ENCODE measurements around the gene SLC30A2.

Gene SLC30A2

DNA sequence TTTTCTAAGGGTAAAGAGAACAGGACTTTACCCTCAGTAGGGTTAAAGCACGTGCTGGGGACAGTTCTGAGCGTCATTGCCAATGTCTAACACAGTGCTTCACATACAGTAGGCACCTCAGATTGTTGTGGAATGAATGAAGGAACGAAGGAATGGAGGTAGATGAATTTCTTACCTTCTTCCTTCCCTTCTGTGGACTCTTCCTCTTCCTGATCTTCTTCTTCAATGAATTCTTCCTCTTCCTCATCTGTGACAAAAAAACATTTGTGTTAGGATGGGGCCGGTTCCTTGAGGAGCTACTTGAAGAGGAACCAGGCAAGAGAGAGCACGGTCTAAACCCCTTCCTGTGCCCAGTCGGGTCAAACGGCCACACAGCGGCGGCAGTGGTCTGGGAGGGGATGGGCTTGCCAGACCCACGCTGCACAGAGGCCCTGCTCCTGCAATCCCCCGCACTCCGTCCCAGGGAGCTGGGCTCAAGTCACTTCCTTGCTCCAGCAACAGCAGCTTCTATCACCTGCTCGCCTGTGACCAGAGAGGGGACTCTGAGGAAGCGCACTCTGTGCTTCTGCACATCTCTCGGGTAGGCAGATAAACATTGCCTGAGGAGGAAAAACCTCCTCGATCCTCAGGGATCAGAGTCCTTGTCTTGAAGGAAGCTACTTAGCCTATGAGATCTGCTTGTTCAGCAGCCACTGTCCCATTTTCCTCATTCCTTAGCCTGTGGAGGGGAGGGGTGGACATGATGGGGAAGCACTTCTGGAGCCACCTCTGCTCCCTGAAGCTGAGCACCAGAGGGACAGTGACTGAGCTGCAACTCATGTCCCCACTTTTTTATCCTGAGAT is 8.0 kb upstream of the SLC30A2 start:
- no peak for DNase-seq (ENCODE audit: low spot score)
- in situ Hi-C loops (cut with MboI; ENCODE audit: low sequenced_read_pairs, unreplicated experiment), result no loop called here

DNA sequence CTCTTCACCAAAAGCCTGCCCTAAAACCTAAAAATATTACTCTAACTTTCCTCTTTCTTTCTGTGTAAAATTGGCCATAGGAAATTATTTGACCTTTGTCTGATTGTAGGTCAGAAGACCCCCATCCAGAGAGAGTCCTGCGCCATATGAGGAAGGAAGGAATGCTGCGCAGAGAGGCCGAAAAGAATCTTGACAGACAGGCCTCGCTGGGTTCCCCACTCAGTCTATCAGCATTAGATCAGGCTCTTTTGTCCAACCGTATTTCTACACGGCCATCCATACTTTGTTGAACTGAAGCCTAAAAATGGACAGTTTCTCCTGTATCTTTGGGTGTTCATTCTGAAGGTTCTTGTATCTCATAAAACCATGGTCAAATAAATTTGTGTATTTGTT is 4.3 kb upstream of the SLC30A2 start:
- in situ Hi-C loops (cut with MboI; ENCODE audit: low sequenced_read_pairs, unreplicated experiment), result no loop called here
- TF ChIP-seq, protein P1, sequence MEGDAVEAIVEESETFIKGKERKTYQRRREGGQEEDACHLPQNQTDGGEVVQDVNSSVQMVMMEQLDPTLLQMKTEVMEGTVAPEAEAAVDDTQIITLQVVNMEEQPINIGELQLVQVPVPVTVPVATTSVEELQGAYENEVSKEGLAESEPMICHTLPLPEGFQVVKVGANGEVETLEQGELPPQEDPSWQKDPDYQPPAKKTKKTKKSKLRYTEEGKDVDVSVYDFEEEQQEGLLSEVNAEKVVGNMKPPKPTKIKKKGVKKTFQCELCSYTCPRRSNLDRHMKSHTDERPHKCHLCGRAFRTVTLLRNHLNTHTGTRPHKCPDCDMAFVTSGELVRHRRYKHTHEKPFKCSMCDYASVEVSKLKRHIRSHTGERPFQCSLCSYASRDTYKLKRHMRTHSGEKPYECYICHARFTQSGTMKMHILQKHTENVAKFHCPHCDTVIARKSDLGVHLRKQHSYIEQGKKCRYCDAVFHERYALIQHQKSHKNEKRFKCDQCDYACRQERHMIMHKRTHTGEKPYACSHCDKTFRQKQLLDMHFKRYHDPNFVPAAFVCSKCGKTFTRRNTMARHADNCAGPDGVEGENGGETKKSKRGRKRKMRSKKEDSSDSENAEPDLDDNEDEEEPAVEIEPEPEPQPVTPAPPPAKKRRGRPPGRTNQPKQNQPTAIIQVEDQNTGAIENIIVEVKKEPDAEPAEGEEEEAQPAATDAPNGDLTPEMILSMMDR (IDR thresholded peaks at IDR 0.05; ENCODE audit: borderline replicate concordance, control extremely low read depth, extremely low read depth, insufficient read depth, missing control alignments), result no peak
- no peak for DNase-seq (ENCODE audit: low spot score)

More for the DNA sequence above, 8.0 kb upstream of the SLC30A2 start:
- TF ChIP-seq, protein P1 (IDR thresholded peaks at IDR 0.05; ENCODE audit: borderline replicate concordance, control extremely low read depth, extremely low read depth, insufficient read depth, missing control alignments), result no peak

DNA sequence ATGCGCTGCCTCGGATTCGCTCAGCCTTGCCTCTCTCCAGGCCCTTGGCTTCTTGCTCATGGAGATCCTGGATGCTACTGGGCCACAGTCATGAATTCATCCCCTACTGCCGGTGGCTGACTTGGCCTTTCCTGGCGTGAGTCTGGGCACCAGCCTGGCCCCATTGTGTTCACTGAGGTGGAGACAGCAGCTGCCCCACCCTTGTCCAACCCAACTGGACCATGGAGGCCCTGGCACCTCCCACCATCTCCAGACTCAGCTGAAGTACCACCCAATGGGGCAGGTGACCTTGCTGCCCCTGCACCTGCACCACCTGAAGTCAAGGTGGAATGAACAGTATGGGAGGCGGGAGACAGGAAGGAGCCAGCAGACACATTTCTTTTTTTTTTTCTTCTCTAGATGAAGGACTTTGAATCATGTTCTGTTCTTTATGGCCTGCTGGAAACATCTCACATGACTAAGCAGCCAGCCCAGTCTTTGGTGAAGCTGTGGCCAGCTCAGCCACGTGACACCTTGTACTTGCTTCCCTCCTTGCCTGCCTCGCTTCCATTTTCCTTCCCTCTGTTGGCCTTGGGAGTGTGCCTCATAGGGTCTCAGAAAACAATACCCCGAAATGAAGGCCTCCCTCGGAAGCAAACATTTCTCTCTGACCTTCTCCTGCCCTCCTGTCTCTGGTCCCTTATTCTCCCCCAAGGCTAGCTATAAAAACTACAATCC is 3.8 kb upstream of the SLC30A2 start:
- no peak for DNase-seq (ENCODE audit: low spot score)
- TF ChIP-seq, protein P1 (IDR thresholded peaks at IDR 0.05; ENCODE audit: borderline replicate concordance, control extremely low read depth, extremely low read depth, insufficient read depth, missing control alignments), result no peak
- in situ Hi-C loops (cut with MboI; ENCODE audit: low sequenced_read_pairs, unreplicated experiment), result no loop called here

DNA sequence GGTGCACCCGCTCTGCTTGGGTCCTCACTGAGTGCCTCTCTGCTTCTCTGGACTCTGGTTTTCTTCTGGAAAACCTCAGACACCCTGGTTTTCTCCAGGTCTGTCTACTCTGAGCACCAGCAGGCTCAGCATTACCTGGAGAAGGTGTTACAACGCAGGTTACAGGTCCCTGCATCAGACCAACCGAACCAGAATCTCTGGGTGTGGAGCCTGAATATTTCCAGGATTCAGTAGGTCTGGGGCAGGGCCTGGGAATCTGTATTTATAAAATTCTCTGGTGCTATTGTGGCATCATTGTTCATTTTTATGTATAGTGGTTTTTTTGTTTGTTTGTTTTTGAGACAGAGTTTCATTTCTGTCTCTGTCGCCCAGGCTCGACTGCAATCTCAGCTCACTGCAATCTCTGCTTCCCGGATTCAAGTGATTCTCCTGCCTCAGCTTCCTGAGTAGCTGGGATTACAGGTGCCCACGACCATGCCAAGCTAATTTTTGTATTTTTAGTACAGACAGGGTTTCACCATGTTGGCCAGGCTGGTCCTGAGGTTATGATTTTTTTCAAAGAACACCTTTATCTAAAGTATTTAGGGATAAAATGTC is 1.5 kb upstream of the SLC30A2 start:
- DNase-seq (ENCODE audit: low spot score), result no peak
- TF ChIP-seq, protein P1 (IDR thresholded peaks at IDR 0.05; ENCODE audit: borderline replicate concordance, control extremely low read depth, extremely low read depth, insufficient read depth, missing control alignments), result no peak
- in situ Hi-C loops (cut with MboI; ENCODE audit: low sequenced_read_pairs, unreplicated experiment), result no loop called here

DNA sequence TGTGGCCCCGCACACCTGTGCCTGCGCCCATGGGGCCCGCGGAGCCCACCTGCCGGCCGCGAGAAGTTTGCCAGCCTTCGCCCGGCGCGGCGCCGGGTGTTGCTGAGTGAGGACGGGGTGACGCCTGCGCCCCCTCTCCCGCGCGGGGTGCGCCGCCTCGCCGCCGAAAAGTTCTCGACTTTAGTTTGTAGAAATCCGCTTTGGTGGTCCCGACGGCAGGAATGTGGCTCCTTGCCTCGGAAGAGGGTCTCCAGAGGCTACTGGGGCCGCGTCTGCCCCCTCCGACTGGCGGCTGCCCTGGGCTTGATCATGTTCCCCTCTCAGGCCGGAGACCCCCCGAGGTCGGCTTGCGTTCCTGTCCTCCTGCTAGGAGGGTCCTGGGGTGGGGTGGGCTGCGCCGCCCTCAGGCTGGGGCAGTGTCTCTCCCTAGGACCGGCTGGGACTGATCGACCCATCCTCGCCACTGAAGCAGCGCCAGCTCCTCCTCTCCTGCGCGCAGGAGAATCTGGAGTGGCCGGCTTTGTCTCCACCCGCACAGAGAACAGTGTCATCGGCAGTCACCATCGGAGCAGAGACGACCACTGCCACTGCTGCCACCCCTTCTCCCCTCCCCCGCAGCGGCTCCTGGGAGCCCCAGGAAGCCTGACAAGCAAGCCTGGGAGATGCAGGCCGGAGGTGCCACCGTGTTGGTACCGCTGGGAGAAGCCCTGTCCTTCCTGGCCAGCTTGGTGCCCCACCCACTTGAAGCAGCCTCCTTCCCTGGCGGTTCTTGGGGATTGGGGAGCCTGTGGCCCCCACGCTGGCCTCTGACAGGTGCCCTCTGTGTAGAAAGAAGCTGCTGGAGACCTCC is 553 bp upstream of the SLC30A2 start:
- TF ChIP-seq, protein P1 (IDR thresholded peaks at IDR 0.05; ENCODE audit: borderline replicate concordance, control extremely low read depth, extremely low read depth, insufficient read depth, missing control alignments), result no peak
- no peak for DNase-seq (ENCODE audit: low spot score)
- in situ Hi-C loops (cut with MboI; ENCODE audit: low sequenced_read_pairs, unreplicated experiment), result no loop called here
